HG03432 (cell line): ENCODE data around the gene PDZD2.

ENCODE experiments used
- ATAC-seq: cut with Tn5 transposase; IDR thresholded peaks from one replicate; pipeline ENCODE4 v1.9.1; 2021; ENCODE audit warnings: mild to moderate bottlenecking, moderate library complexity; ENCODE audit not compliant: unreplicated experiment

The PDZD2 gene

DNA sequence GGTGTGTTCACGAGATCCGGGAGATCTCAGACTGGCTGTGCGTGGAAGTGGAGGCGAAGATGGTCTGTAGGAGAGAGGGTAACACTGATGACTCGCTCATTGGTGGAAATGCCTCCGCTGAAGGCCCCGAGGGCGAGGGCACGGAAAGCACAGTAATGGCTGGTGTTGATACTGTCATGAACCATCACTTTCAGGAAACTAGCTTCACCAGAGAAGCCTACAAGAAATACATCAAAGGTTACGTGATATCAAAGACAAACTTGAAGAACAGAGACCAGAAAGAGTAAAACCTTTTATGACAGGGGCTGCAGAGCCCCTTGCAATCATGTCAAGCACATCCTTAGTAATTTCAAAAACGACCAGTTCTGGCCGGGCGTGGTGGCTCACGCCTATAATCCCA is 269.5 kb downstream of the PDZD2 start:
- ATAC-seq, result no peak

DNA sequence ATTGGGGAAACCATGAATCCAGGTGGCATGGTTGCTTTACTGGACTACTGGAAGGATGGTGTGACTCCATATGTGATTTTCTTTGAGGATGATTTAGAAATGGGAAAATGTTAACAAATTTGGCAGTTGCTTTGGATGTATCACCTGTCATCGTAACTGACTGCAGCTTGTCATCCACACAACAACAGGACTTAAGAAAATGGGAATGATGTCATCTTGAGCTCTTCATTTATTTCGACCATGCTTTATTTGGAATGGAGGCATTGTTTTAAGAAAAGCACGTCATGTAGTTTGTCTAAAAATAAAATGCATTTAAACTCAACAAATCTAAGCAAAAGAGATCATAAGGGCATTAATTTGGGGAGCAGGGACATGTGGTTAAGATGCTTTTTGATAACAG is 270.1 kb downstream of the PDZD2 start:
- ATAC-seq, result no peak

DNA sequence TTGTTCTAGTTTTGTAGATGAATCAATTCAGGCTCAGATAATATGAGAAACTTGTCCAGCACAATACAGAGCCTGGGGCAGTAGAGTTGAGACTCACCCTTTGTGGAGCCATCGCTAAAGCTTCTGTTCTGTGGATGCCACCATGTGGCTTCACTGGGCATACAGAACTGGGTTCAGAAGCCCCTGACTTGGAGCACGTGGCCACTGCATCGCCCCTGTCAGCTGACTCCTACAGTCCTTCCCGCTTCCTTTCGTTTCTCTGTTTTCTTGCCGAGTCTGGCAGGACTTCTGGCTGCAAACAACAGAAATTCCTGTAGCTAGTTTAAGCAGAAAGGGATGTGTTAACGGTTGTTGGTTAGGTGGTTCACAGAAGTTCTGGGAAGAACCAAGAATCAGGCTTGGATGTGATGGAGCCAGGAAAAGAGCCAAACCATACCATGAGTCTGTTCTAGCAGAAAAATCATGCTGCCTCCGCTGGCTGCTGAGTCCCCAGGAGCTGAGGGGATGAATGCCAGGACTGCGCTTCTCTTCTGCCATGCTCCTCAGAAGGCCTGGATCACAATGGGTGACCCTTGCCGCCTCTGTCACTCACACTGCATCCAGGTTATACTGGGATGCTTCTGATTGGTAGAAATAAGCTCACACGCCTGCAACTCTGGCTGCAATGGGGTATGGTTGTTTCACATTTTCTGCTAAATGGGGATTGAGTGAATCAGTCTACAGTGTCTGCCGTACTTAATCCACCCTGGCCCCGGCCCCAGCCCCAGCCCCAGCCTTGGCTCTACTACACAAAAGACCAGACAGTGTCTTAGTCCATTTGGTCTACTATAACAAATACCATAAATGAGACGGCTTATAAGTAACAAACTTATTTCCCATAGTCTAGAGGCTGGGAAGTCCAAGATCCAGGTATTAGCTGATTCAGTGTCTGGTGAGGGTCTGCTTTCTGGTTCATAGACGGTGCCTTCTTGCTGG is 272.6 kb downstream of the PDZD2 start:
- no peak for ATAC-seq

DNA sequence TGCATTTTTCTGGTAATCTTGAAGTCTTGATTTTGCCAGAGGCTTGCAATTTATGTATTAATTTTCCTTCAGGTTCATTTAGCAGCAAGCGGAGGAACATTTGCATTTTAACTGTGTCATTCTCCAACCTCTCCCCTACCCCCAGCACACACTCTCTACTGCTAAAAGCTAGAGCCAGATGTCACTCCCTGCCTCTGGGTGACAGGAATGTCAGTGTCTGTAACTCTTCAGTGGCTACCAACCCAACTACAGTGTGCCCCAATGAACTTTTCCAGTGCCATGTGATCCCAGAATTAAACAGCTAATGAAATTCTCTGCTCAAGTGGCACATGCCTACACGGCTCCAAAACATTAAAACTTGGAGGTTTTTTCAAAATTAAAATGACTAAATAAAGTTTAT is 274.9 kb downstream of the PDZD2 start:
- ATAC-seq, result no peak

DNA sequence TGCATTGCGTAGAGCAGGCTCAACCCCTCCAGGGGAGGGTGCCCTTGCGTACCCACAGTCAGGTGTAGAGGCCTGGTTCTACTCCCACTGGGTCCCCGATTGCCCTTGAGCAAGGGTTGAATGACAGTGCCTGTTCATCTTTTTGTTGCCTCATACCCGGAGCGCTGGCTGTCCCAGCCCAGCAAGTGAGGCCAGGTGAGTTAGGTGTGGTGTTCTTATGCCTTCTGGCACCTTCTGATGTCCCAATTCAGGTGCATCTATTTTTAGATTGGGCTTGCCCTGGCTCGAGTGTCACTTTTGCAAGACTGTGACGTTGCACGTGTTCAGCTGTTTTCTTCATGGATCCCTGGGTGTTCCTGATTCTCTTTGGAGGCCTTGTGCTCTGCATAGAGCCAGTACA is 277.4 kb downstream of the PDZD2 start:
- no peak for ATAC-seq

DNA sequence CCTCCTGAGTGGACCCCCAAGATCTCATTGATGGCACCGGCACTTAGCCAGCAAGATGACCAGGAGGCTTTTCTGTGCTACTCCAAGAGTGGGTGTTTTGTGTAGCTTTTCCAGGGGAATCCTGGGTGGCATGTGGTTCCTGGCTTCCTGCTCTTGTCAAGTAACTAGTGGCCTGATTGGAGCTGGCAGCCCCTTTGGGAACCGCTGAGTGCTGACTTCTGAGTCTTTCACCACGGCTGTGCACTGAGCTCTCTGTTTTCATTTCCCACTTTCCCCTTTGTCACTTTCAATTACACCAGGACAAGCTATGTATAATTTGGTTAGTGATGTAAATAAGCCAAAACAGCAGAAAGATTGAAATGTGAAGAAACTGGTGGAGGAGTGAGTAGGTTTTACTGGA is 279.8 kb downstream of the PDZD2 start:
- no peak for ATAC-seq

DNA sequence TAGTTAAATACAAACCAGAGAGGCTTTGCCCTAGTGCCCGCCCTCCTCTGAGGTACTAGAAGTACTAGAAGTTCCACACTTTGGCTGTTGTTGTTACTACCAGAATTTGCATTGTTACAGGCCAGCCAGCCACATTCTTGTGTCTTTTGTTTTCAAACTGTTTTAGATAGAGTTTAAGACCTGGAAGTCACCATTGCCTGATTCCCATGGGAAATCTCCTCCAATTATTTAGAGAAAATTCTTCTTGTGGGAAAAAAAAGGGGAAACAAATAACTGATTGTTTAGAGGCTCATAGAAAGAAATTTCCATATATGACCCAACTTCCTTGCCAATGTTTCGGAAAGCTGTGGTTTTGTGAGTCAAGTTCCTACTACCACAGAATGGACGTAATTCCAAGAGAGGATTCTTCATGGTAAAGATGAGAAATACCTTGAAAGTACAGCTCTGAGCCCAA is 282.9 kb downstream of the PDZD2 start:
- no peak for ATAC-seq

DNA sequence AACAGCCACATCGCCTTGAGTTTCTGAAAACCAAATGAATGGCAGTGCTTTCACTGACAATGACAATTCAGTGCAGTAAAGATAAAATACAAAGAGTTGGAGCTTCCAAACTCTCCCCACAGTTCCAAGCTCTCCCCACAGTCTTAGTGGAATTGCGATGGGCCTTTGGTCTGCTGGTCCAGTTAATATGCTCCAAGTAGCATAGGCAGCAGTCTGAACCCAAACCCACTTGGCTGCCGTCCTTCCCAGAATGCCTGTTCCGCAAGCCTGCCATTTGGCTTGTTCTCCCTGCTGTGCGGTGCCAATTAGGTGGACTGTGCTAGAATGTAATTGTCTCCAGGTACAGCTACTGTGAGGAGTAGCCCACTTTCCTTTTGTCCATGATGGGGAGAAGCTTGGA is 285.1 kb downstream of the PDZD2 start:
- no peak for ATAC-seq

DNA sequence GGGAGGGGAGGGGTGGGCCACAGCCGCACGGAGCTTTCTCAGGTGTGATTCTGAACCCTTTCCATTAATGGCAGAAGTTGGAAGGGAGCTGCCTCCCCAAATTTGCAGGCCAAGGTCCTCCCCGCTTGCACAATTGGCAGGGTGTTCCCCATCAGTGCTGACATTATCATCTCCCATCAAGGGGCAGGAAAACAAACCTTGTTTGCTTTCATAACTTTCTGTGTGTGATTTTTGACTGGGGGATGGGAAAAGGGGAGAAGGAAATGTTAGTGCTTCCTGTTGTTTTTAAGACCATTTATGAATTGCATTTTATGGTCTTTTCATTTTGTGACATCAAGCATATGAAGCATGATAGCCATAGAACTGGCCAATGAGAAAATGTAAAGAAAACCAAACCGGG is 292.9 kb downstream of the PDZD2 start:
- no peak for ATAC-seq

DNA sequence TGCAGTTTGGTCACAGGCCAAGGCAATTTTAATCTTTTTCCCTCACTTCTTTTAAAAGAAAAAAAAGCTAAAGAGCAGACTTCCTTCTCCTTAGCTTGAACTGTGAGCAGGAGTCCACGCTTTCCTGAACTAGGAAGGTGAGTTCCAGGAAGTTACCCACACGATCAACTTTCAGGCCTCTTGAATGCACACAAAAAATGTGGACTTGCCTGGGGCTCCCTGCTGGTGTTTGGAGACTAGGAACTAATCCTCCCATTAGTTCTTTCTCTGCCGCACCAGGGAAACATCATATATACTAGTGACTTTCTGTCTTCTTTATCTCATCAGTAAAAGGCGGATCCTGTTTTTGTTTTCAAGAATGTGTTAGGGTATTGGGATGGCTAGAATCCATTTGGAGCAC is 295.2 kb downstream of the PDZD2 start:
- no peak for ATAC-seq

DNA sequence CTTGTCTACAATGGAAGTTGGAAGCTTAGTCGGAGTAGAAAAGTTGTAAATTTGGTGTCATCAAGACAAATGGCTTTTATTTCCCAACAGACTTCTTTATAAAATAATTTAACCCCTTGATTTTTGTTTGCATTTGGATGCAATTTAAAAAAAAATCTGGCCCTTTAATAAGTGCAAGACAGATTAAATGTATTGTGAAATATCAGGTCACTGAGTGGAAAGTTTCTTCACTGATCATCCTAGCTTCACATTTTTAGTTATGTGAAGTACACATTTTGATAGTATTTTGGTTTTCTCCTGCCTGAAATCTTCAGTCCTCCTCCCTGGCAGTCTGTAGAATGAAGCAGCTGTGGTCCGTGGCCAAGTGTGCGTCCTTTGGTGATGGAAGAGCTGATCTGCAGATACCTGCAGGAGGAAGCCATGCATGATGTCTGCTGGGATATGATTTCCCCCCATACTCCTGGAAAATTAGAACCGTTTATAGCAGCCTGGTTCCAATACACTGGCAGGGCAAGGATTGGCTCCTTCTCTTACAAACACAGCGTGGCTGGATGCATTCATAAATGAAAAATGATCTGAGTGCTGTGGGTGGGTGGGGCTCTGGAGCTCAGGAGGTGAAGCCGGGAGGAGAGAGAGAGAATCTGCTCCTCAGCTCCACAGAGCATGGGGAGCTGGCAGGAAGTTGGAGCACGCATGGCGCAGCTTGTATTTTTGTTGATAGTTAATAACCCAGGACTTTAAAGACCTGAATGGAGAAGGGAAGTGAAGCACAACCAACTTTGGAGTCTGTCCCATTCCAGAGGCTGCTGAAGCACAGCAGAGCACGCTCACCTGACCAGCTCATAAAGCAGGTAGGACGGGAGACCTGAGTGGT is 296.8 kb downstream of the PDZD2 start:
- no peak for ATAC-seq

DNA sequence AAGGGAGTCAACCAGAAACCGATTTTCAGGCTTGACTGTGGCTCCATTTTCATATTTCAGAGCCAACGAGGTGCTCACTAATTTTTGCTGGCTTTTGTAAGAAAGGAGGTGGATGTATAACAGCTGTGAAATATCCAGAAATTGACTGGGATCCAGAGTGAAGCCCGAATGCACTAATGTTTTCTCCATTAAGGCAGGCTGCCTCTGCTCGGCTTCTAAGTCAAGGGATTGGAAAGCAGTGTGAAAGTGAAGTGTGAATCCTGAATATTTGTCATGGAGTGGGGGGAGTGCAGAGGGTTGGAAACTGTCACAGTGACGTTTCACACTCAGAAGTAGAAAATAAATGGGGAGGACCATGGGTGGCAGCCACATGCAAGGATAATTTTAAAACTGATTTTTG is 297.8 kb downstream of the PDZD2 start:
- ATAC-seq, result no peak

DNA sequence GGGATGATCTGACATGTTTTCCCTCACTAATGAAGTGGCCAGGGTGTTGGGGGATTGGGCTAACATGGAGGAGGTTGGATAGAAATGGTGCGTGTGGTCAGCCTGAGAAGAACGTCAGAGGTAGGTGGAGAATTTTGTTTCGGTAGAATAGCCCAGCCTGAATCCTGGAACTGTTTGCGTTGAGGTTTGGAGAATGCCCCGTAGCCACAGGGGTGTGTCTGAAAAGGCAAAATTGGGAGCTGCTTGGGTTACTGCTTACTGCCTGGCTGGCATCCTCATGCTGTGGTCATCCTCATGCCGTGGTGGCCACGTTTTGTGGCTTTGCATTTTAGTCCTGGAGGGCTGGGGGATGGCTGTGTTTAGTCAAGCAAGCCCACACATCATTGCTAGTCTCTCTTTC is 298.3 kb downstream of the PDZD2 start:
- ATAC-seq, result no peak

DNA sequence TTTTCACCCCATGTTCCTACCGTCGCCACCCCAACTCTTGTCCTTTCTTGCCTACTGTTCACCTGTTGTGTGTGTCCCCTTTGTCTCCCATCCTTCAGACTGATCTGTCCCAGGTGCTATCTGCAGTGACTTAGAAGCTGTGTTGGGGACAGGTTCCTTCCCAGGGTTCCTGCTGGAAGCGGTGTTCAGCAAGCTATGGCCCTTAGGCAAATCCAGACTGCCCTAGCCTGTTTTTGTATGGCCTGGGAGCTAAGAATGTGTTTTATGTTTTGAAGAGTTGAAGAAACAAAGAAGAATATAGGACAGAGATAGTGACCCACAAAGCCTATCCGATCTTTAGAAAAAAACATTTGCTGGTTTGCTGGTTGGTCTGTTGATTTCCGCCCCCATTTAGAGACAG is 298.8 kb downstream of the PDZD2 start:
- ATAC-seq, result no peak

DNA sequence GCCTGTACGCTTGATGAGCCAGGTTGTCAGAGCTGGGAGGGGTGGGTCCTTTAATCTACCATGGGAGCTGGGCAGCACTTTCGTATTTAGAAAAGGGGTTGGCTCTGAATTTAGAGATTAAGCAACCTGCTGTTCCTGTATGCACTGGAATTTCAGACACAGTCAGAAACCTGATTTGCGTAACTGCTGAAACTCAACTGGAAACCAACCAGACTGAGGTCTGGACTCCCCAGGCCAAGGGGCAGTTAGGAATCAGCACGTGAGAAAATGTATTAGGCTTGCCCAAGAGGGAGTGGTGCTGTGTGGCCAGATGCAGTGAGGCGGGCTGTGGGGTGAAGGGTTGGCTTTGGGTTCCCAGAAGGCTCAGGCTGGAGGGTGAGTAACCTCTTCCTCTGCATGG is 300.2 kb downstream of the PDZD2 start:
- no peak for ATAC-seq

DNA sequence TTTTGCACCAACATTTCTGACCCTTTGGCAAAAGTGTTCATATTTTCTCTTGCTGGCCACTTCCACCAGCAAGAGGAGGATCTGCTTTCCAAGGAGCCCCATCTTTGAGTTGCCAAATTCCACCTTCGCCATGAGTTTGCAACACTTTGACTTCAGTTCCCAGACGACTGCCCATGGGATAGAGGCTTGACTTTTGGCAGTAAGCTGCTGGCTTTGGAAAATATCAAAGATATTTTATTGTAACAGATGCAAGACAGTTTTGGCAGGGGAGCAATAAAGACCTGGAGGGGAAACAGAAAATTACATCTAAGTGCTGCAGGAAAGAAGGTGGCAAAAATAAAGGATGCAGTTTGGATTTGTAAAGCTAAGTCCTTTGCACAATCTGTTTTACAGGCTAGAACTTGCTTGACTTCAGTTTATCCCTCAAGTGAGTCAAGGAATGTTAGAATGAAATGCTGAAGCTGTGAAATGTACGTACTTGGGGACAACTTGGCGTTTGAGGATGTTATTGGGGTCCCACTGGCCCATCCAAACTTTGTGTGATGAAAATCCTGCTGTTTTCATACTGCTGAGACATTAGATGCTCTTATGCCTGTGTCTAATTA is 302.3 kb downstream of the PDZD2 start:
- no peak for ATAC-seq

DNA sequence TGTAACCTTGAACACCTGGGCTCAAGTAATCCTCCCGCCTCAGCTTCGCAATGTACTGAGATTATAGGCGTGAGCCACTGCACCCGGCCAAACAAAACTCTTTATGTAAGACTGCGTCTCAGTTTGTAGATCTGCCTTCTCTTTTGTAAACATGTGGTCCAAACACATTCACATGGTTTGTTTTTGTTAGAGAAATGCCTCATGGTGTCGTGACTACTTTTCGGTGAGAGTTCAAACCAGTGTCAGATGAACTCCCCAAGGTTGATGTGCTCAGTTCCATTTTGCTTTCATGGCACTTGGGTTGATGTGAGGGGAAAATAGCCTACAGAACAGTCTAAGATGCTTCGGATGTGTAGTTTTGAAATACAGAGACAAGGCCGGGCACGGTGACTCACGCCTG is 303.6 kb downstream of the PDZD2 start:
- no peak for ATAC-seq

DNA sequence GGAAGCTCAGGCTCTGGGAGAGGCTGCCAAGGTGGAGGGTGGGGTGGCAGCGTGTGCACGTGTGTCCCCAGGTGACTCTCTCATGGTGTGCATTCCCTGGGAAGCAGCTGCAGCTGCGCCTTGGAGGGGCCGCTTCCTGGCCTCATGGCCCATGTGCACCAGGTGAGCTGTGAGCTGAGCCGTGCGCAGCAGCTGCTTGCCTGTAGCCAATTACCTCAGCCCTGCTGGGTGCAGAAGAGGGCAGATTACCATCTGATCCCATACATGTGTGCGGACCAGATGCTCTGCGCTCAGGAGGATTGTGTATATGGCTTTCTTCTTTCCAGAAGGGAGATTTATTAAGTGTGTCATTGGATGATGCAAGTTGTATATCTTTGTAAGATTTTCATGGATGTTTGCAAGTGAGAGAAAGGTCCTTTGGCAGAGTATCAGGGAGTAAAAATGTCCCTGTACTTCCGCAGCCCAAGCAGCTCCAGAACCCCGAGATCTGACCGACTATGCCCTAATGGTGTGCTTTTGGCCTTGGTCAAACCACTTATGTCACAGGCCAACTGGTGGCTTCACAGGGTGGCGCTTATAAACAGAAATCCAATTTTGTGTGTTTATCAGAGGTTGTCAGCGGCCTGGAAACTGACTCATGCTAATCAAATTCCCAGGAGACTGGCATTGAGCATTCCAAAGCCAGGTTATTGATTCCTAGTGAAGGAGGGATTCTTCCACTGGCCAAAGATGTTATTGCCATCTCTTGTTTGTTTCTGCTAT is 305.9 kb downstream of the PDZD2 start:
- no peak for ATAC-seq

DNA sequence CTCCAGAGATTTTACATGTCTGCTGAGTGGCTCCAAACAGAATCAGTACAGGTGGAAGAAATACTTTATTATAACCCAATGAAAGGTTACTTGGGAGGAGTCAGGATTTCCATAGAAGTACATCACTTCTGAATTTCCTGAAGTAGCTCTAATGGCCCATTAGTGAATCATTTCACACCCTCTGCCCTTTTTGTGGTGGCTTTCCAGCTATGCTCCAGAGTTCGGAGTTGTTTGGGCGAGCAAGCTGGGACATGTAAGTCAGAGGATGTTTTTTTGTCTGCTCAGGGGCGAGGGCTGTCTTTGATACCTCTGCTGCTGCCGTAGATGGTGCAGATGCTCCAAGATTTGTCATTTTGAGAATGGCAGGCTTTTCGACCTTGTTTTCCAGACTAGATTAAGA is 309.1 kb downstream of the PDZD2 start:
- ATAC-seq, result no peak

DNA sequence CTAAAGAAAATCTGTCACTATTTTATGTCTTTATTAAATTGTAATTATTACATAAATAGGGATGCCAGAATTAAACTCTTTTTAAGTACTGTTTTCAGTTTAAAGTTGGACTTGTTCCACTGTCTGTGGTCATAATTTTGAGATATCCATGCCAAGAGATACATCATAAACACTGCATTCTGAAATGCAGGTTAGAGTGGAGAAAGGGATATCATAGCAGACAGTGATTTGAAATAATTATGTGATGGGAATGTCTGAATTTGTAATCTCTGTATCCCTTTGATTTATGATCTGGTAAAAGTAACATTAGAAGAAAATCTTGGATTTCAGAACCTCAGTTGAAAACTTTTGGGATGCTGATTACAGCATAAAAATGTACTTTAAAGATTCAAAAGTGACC is 313.1 kb downstream of the PDZD2 start:
- ATAC-seq, result no peak

DNA sequence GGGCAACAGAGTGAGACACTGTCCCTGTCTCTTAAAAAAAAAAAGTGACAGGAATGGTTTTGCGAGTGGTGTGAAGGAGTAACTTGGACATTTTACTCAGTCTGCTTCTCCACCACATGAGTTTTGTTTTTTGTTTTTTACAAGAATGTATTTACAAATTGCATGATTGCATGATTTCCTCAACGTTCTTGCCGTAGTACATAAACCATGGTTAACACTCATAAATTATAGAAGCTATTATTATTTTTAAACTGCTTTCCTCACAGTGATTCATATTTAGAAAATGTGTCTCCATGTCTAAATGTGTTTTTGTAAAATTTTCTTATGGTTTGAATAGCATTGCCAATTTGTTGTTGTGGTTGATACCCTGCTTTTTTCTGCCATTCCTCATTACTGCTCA is 315.2 kb downstream of the PDZD2 start:
- ATAC-seq, result no peak
